Prostate gland (tissue), 2 donors: Measurements from ENCODE around the gene CLASRP. TPM values are rescaled to one million over a fixed set of nuclear protein-coding genes. Genes with fewer than 3 reads are reported as not detected.

Source experiments
- DNase-seq: peaks from one replicate; pipeline ENCODE4 v3.0.0-alpha.2; 2019; ENCODE audit warnings: low spot score
- H3K27ac ChIP-seq, 2 donors: fragments of 200-600 bp; sonication (generic); 2 replicates each; pipeline ENCODE4 v1.5.1; 2017 to 2019
- H3K27me3 ChIP-seq: fragments of 200-600 bp; sonication (generic); replicated peaks from 2 replicates; pipeline ENCODE4 v1.5.1; 2019; ENCODE audit not compliant: insufficient read depth
- H3K36me3 ChIP-seq, 2 donors: fragments of 200-600 bp; sonication (generic); 1 replicate in 1 of 2; 2 replicates in 1 of 2; pipeline versions ENCODE4 v1.5.1 to v1.8.1; 2017 to 2019
- H3K4me1 ChIP-seq: fragments of 200-600 bp; sonication (generic); replicated peaks from 2 replicates; pipeline ENCODE4 v1.5.1; 2019
- H3K4me3 ChIP-seq, 2 donors: fragments of 200-600 bp; sonication (generic); 2 replicates each; pipeline ENCODE4 v1.5.1; 2017 to 2019
- H3K9me3 ChIP-seq: fragments of 200-600 bp; sonication (generic); 2 replicates; pipeline ENCODE4 v1.5.1; 2017
- CTCF ChIP-seq, 4 experiments: fragments of 200-600 bp in 2 of 4; fragments of 450-650 bp in 2 of 4; sonication (generic) in 2 of 4; IDR thresholded peaks; 1 replicate in 3 of 4; 2 replicates in 1 of 4; pipeline ENCODE4 v1.5.1; 2016 to 2019; ENCODE audit warnings: antibody characterized with exemption in 4 of 4, mild to moderate bottlenecking in 2 of 4, moderate library complexity in 2 of 4
- POLR2A ChIP-seq: fragments of 450-650 bp; IDR thresholded peaks from one replicate; pipeline ENCODE4 v1.6.1; 2016; ENCODE audit warnings: antibody characterized with exemption, mild to moderate bottlenecking
- POLR2AphosphoS5 ChIP-seq: sonication (generic); formaldehyde crosslinking; IDR thresholded peaks from one replicate; pipeline ENCODE4 v1.6.1; 2017; ENCODE audit warnings: antibody characterized with exemption
- WGBS: methylation state at CpG from one replicate; pipeline ENCODE4 v1.1.5; 2018; 5-methylcytosine and 5-hydroxymethylcytosine counted together
- intact Hi-C: fragments of 100-400 bp; cut with DNase I; formaldehyde crosslinking; loops from one replicate; pipeline ENCODE4 v1.14.2; 2022
- total RNA-seq, 2 donors: library from RNA; depleted of rRNA; stranded (reverse); fragments of >200 nt; gene quantifications; one replicate each; pipeline ENCODE4 v1.1.0, GENCODE V29; 2016

Gene CLASRP
- total RNA-seq, 2 donors from 2014 or later: 97.8 to 162 TPM

GRCh38 chr19:45087531-45087930, 48.7 kb downstream of the CLASRP start:
- Histone ChIP-seq H3K9me3 (no peaks in the 10 kb centered on the region), H3K36me3 (no peaks in the 10 kb centered on the region), H3K4me3 (no peak overlapping the region), H3K27me3 (no peaks in the 10 kb centered on the region), H3K4me1 (no peaks in the 10 kb centered on the region), H3K27ac (no peak overlapping the region)
- WGBS: 81% methylated on average over 11 of the region's 11 CpGs
- no peak for DNase-seq
- intact Hi-C loops: no loop called here
- TF ChIP-seq POLR2AphosphoS5 (no peak), POLR2A (no peak), CTCF (IDR thresholded peaks at IDR 0.05) (no peak)

GRCh38 chr19:45090034-45090433, 51.2 kb downstream of the CLASRP start:
- intact Hi-C loops: loop anchor here (2.0 kb wide), 1 partner anchor 89 kb away; the partner anchor contains the start of genes BLOC1S3 and TRAPPC6A

GRCh38 chr19:45090606-45091005, 51.8 kb downstream of the CLASRP start:
- Histone ChIP-seq H3K36me3 (no peaks in the 10 kb centered on the region), H3K4me3 (peak overlapping the region; percentile 84 to 99), H3K27ac (peak overlapping the region; percentile 83 to 88), H3K9me3 (no peaks in the 10 kb centered on the region), H3K27me3 (no peaks in the 10 kb centered on the region), H3K4me1 (peaks cover 15% of the 10 kb centered on the region)
- intact Hi-C loops: loop anchor here (2.0 kb wide), 1 partner anchor 88 kb away; the partner anchor contains the start of genes BLOC1S3 and TRAPPC6A
- TF ChIP-seq POLR2AphosphoS5: no peak
- TF ChIP-seq CTCF (IDR thresholded peaks at IDR 0.05): no peak
- no peak for TF ChIP-seq POLR2A
- 33% methylated on average over 5 of the region's 5 CpGs for WGBS
- DNase-seq: no peak

More at GRCh38 chr19:45090034-45090433, 51.2 kb downstream of the CLASRP start:
- TF ChIP-seq CTCF (IDR thresholded peaks at IDR 0.05) (no peak), POLR2AphosphoS5 (no peak)
- Histone ChIP-seq H3K27me3 (no peaks in the 10 kb centered on the region), H3K9me3 (no peaks in the 10 kb centered on the region), H3K4me1 (peaks cover 14% of the 10 kb centered on the region), H3K27ac (no peak overlapping the region), H3K4me3 (no peak overlapping the region), H3K36me3 (no peaks in the 10 kb centered on the region)
- WGBS: 87% methylated on average over 17 of the region's 17 CpGs
- DNase-seq: no peak

- 5% methylated on average over 64 of the region's 64 CpGs for WGBS
- Histone ChIP-seq H3K36me3 (no peaks in the 10 kb centered on the region), H3K4me1 (peaks cover 15% of the 10 kb centered on the region), H3K27ac (peak overlapping the region; percentile 83 to 88), H3K27me3 (no peaks in the 10 kb centered on the region), H3K9me3 (no peaks in the 10 kb centered on the region), H3K4me3 (peak overlapping the region; percentile 84 to 99)
- TF ChIP-seq CTCF (IDR thresholded peaks at IDR 0.05) (peak in 2 of 4 experiments; percentile 5 to 16), POLR2A (peak; percentile 23), POLR2AphosphoS5 (peak; percentile 98)
- intact Hi-C loops: loop anchor here (2.0 kb wide), 1 partner anchor 88 kb away; the partner anchor contains the start of genes BLOC1S3 and TRAPPC6A
- DNase-seq: peak; percentile 99
These were observed 52.4 kb downstream of the CLASRP start for GRCh38 chr19:45091031-45091923.
